Activated CD8-positive, alpha-beta memory T cell treated with anti-CD3 and anti-CD28 coated beads for 48 hours (primary cell): Measurements from ENCODE around the gene CHCHD3.
"Not testable (repeated sequence)": the region's sequence is repeated elsewhere in the genome, so short reads cannot be mapped to it uniquely, and the experiment has no call there.

Experiments
- DNase-seq, 3 experiments: peaks; one replicate each; pipeline ENCODE4 v3.0.0-alpha.2; 2020; ENCODE audit warnings: low read depth in 2 of 3, low spot score in 2 of 3

The CHCHD3 gene

GRCh38 chr7:133044722-133045473 lies 37.0 kb downstream of the CHCHD3 start:
- DNase-seq, result no peak

- DNase-seq, result no peak
Measured at GRCh38 chr7:133040674-133041073, 41.2 kb downstream of the CHCHD3 start.

- DNase-seq, result no peak
Measured at GRCh38 chr7:133040178-133040577, 41.7 kb downstream of the CHCHD3 start.

- no peak for DNase-seq
Measured at GRCh38 chr7:133039614-133040013, 42.3 kb downstream of the CHCHD3 start.

GRCh38 chr7:133036289-133036688 lies 45.6 kb downstream of the CHCHD3 start:
- no peak for DNase-seq

- DNase-seq, result not testable (repeated sequence)
Measured at GRCh38 chr7:133035240-133035639, 46.6 kb downstream of the CHCHD3 start.

- no peak for DNase-seq
Measured at GRCh38 chr7:133030346-133030745, 51.5 kb downstream of the CHCHD3 start.

- no peak for DNase-seq
Measured at GRCh38 chr7:133029463-133029862, 52.4 kb downstream of the CHCHD3 start.

GRCh38 chr7:133027397-133027796 lies 54.5 kb downstream of the CHCHD3 start:
- no peak for DNase-seq

GRCh38 chr7:133026210-133026859 lies 55.6 kb downstream of the CHCHD3 start:
- no peak for DNase-seq

GRCh38 chr7:133025056-133025455 lies 56.8 kb downstream of the CHCHD3 start:
- no peak for DNase-seq

- DNase-seq, result no peak
Measured at GRCh38 chr7:133024596-133024995, 57.3 kb downstream of the CHCHD3 start.

GRCh38 chr7:133023370-133024071 lies 58.4 kb downstream of the CHCHD3 start:
- DNase-seq, result no peak

- no peak for DNase-seq
Measured at GRCh38 chr7:133022661-133023060, 59.2 kb downstream of the CHCHD3 start.

GRCh38 chr7:133021196-133021595 lies 60.7 kb downstream of the CHCHD3 start:
- DNase-seq, result no peak

GRCh38 chr7:133020496-133020895 lies 61.4 kb downstream of the CHCHD3 start:
- no peak for DNase-seq

- DNase-seq, result no peak
Measured at GRCh38 chr7:133019590-133019989, 62.3 kb downstream of the CHCHD3 start.

- DNase-seq, result no peak
Measured at GRCh38 chr7:133016604-133017003, 65.3 kb downstream of the CHCHD3 start.

- DNase-seq, result no peak
Measured at GRCh38 chr7:133015888-133016287, 66.0 kb downstream of the CHCHD3 start.

- DNase-seq, result no peak
Measured at GRCh38 chr7:133011746-133012145, 70.1 kb downstream of the CHCHD3 start.

- no peak for DNase-seq
Measured at GRCh38 chr7:133009426-133010252, 72.3 kb downstream of the CHCHD3 start.
